Common myeloid progenitor, CD34-positive (primary cell): ENCODE measurements around the gene SNRPB.

ENCODE experiments used
- CTCF ChIA-PET: fragments of 350-600 bp; sonication (Branson Sonifier 250); formaldehyde crosslinking; loops from one replicate; lab custom pipeline; 2021; ENCODE audit warnings: antibody characterized with exemption; lab: Charles Lee
- POLR2A ChIA-PET: fragments of 350-600 bp; sonication (Branson Sonifier 250); formaldehyde crosslinking; loops from one replicate; lab custom pipeline; 2021; ENCODE audit warnings: antibody characterized with exemption; lab: Charles Lee
- DNase-seq, 3 donors: peaks; one replicate each; pipeline versions ENCODE4 v3.0.0 to v3.0.0-alpha.2; 2013
- H3K27ac ChIP-seq, 2 experiments: 1 replicate in 1 of 2; 2 replicates in 1 of 2; pipeline ENCODE4 v1.7.0; 2013; ENCODE audit warnings: inconsistent platforms in 2 of 2, low read length in 2 of 2, mild to moderate bottlenecking in 2 of 2, low read depth in 1 of 2, moderate library complexity in 1 of 2; ENCODE audit not compliant: severe bottlenecking in 2 of 2, insufficient read depth in 1 of 2, poor library complexity in 1 of 2
- H3K27me3 ChIP-seq, 5 experiments: replicated peaks in 2 of 5; 1 replicate in 3 of 5; 2 replicates in 2 of 5; pipeline versions ENCODE4 v1.6.1 to v1.7.0; 2013; ENCODE audit warnings: low read length in 4 of 5, mild to moderate bottlenecking in 2 of 5, moderate library complexity in 2 of 5, inconsistent platforms in 1 of 5; ENCODE audit not compliant: insufficient read depth in 5 of 5, control insufficient read depth in 4 of 5
- H3K36me3 ChIP-seq, 4 experiments: 1 replicate in 2 of 4; 2 replicates in 2 of 4; pipeline versions ENCODE4 v1.6.1 to v1.7.0; 2013; ENCODE audit warnings: low read length in 3 of 4, control low read depth in 1 of 4, mild to moderate bottlenecking in 1 of 4; ENCODE audit not compliant: control insufficient read depth in 4 of 4, insufficient read depth in 4 of 4
- H3K4me1 ChIP-seq, 4 experiments: 1 replicate in 3 of 4; 2 replicates in 1 of 4; pipeline versions ENCODE4 v1.6.1 to v1.7.1; 2013; ENCODE audit warnings: low read length in 3 of 4, mild to moderate bottlenecking in 3 of 4, control low read depth in 1 of 4, inconsistent platforms in 1 of 4, moderate library complexity in 1 of 4; ENCODE audit not compliant: control insufficient read depth in 4 of 4, insufficient read depth in 4 of 4; ENCODE audit errors: control extremely low read depth in 1 of 4
- H3K4me3 ChIP-seq, 7 experiments: 1 replicate in 4 of 7; 2 replicates in 3 of 7; pipeline versions ENCODE4 v1.5.1 to v1.7.0; 2013; ENCODE audit warnings: mild to moderate bottlenecking in 7 of 7, low read length in 6 of 7, moderate library complexity in 6 of 7, inconsistent platforms in 2 of 7, low read depth in 2 of 7, control low read depth in 1 of 7; ENCODE audit not compliant: insufficient read depth in 4 of 7, control insufficient read depth in 1 of 7; ENCODE audit errors: extremely low read depth in 1 of 7
- H3K9me3 ChIP-seq, 5 experiments: 1 replicate in 4 of 5; 2 replicates in 1 of 5; pipeline versions ENCODE4 v1.6.1 to v1.7.1; 2013; ENCODE audit warnings: low read length in 4 of 5, mild to moderate bottlenecking in 2 of 5, inconsistent platforms in 1 of 5, low read depth in 1 of 5, moderate library complexity in 1 of 5; ENCODE audit not compliant: control insufficient read depth in 4 of 5, insufficient read depth in 2 of 5; ENCODE audit errors: control extremely low read depth in 1 of 5
- WGBS: methylation state at CpG from one replicate; pipeline ENCODE4 v1.1.5; 2013; ENCODE audit not compliant: insufficient coverage; 5-methylcytosine and 5-hydroxymethylcytosine counted together

Gene SNRPB

DNA sequence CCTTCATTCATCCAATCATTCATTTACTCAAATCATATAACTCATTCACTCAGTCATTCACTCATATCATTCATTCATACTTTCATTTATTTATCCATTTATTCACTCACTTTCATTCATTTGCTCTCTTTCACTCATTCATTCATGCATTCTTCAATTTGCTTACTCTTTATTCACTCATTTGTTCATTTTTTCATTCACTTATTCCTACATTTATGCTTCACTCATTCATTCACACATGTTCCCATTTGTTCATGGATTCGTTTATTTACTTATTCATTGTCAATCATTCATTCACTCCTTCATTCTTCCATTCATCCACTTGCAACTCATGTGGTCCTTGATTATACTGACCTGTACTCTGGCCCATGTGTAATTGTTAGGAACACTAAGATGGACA is 39.4 kb downstream of the SNRPB start:
- Histone ChIP-seq H3K27ac (no peak overlapping the region), H3K4me3 (no peak overlapping the region), H3K9me3 (no peaks in the 10 kb centered on the region), H3K4me1 (no peaks in the 10 kb centered on the region), H3K36me3 (no peaks in the 10 kb centered on the region), H3K27me3 (peaks cover 2 to 29% (median 5%) of the 10 kb centered on the region in 5 experiments)
- CTCF ChIA-PET = no interaction called here
- WGBS = 83% methylated on average over 1 of the region's 1 CpG
- DNase-seq = no peak
- POLR2A ChIA-PET = no interaction called here

DNA sequence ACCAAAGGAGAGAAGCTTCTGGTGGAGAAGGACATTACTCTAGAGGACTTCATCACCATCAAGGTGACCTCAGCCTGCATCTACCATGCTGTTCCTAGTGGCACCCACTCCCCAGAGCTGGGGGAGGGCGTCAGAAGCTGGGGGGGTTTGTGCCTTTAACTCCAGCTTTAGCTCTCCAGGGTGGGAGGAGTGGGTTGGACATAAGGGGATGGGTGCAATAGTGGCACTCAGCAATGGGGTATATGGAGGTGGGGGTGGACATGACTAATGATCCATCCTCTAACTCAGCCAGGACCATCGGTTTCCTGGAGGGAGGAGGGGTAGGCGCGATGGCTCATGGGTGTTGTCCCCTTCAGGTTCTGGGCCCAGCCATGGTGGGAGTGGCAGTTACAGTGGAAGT is 40.1 kb downstream of the SNRPB start:
- 95% methylated on average over 3 of the region's 4 CpGs for WGBS
- Histone ChIP-seq H3K27me3 (peaks cover 0 to 29% (median 5%) of the 10 kb centered on the region in 5 experiments), H3K9me3 (no peaks in the 10 kb centered on the region), H3K4me3 (no peak overlapping the region), H3K27ac (no peak overlapping the region), H3K4me1 (no peaks in the 10 kb centered on the region), H3K36me3 (no peaks in the 10 kb centered on the region)
- ChIA-PET CTCF (interaction anchor here (1.3 kb wide), 1 partner anchor 27 kb away, joined by 4 read pairs; no protein-coding TSS in a partner anchor), POLR2A (no interaction called here)
- DNase-seq = no peak

GRCh38 chr20:2429051-2429450 is 41.5 kb downstream of the SNRPB start:
- POLR2A ChIA-PET = no interaction called here
- CTCF ChIA-PET = interaction anchor here (0.7 kb wide), 1 partner anchor 22 kb away, joined by 3 read pairs; no protein-coding TSS in a partner anchor

GRCh38 chr20:2421247-2421646 is 49.3 kb downstream of the SNRPB start:
- WGBS = 90% methylated on average over 4 of the region's 5 CpGs
- ChIA-PET POLR2A (no interaction called here), CTCF (no interaction called here)
- Histone ChIP-seq H3K4me3 (no peak overlapping the region), H3K36me3 (no peaks in the 10 kb centered on the region), H3K4me1 (no peaks in the 10 kb centered on the region), H3K27ac (no peak overlapping the region), H3K9me3 (peaks cover 0 to 11% (median 0%) of the 10 kb centered on the region in 5 experiments), H3K27me3 (peaks cover 0 to 20% (median 6%) of the 10 kb centered on the region in 5 experiments)
- DNase-seq = no peak

More at GRCh38 chr20:2429051-2429450, 41.5 kb downstream of the SNRPB start:
- no peak for DNase-seq
- no peaks in the 10 kb centered on the region for H3K4me1 ChIP-seq
- H3K27me3 ChIP-seq = peaks cover 0 to 29% (median 5%) of the 10 kb centered on the region in 5 experiments
- H3K27ac ChIP-seq = no peak overlapping the region
- 88% methylated on average over 1 of the region's 6 CpGs for WGBS
- H3K9me3 ChIP-seq = peaks cover 0 to 8% (median 0%) of the 10 kb centered on the region in 5 experiments
- no peaks in the 10 kb centered on the region for H3K36me3 ChIP-seq
- no peak overlapping the region for H3K4me3 ChIP-seq

DNA sequence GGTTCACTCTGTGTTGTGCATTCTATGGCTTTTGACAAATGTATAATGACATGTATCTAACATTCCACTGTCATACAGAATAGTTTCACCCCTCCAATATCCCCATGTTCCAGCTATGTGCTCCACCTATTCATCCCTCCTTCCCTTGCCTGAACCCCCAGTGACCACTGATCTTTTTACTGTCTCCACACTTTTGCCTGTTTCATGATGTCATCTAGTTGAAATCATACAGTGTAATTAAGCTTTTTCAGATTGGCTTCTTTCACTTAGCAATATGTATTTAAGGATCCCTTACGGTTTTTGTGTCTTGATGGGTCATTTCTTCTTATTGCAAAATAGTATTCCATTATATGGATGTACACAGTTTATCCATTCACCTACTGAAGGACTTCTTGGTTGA is 50.1 kb downstream of the SNRPB start:
- DNase-seq = no peak
- no peak overlapping the region for H3K4me3 ChIP-seq
- no peaks in the 10 kb centered on the region for H3K36me3 ChIP-seq
- no peaks in the 10 kb centered on the region for H3K4me1 ChIP-seq
- no peak overlapping the region for H3K27ac ChIP-seq
- peaks cover 0 to 26% (median 6%) of the 10 kb centered on the region in 5 experiments for H3K27me3 ChIP-seq
- WGBS = no CpG with 5 or more reads among the region's 1 CpG
- H3K9me3 ChIP-seq = peaks cover 0 to 11% (median 0%) of the 10 kb centered on the region in 5 experiments
- ChIA-PET POLR2A (no interaction called here), CTCF (no interaction called here)

GRCh38 chr20:2418388-2418787 is 52.2 kb downstream of the SNRPB start:
- 72% methylated on average over 2 of the region's 2 CpGs for WGBS
- Histone ChIP-seq H3K27me3 (peaks cover 0 to 34% (median 6%) of the 10 kb centered on the region in 5 experiments), H3K27ac (no peak overlapping the region), H3K4me3 (no peak overlapping the region), H3K4me1 (no peaks in the 10 kb centered on the region), H3K9me3 (peaks cover 0 to 2% (median 0%) of the 10 kb centered on the region in 5 experiments), H3K36me3 (no peaks in the 10 kb centered on the region)
- ChIA-PET CTCF (no interaction called here), POLR2A (no interaction called here)
- no peak for DNase-seq

DNA sequence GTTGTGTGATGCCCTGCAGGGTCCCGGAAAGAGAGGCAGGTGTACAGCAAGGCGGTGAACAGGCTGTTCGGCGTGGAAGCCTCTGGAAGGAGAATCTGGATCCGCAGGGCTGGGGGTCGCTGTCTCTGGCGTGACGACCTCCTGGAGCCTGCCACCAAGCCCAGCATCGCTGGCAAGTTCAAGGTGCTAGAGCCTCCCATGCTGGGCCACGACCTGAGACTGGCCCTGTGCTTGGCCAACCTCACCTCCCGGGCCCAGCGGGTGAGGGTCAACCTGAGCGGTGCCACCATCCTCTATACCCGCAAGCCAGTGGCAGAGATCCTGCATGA is 53.4 kb downstream of the SNRPB start:
- Histone ChIP-seq H3K9me3 (peaks cover 0 to 2% (median 0%) of the 10 kb centered on the region in 5 experiments), H3K4me3 (no peak overlapping the region), H3K4me1 (no peaks in the 10 kb centered on the region), H3K27me3 (peaks cover 0 to 39% (median 8%) of the 10 kb centered on the region in 5 experiments), H3K27ac (no peak overlapping the region), H3K36me3 (no peaks in the 10 kb centered on the region)
- CTCF ChIA-PET = interaction anchor here (0.5 to 1.1 kb wide), 2 partner anchors 12 to 39 kb away, joined by 3 read pairs; no protein-coding TSS in a partner anchor
- 93% methylated on average over 14 of the region's 14 CpGs for WGBS
- POLR2A ChIA-PET = no interaction called here
- no peak for DNase-seq
